GM18511 (cell line): ENCODE results near the gene SMC3.
"Not testable (repeated sequence)": the region's sequence is repeated elsewhere in the genome, so short reads cannot be mapped to it uniquely, and the experiment has no call there.

ENCODE experiments used
- ATAC-seq: cut with Tn5 transposase; IDR thresholded peaks from one replicate; pipeline ENCODE4 v1.9.1; 2021; ENCODE audit warnings: mild to moderate bottlenecking, moderate library complexity; ENCODE audit not compliant: unreplicated experiment

SMC3 gene

DNA sequence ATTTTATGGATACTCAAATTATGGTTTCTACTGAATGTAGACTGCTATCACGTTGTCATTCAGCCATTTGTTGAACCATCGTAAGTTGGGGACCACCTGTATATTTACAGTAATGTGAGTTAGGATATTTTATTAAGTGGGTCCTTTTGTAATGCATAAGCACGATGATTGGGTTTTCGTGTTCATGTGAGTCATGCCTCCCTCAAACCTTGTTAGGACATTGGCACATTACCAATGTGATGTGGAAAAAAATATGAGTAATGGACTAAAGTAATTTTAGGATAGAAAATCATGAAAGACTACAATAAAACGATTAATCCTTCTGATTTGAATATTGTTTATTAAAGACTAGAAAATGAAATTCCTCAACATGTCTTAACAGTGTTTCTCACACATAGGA lies 8.7 kb downstream of the SMC3 start:
- ATAC-seq: no peak

DNA sequence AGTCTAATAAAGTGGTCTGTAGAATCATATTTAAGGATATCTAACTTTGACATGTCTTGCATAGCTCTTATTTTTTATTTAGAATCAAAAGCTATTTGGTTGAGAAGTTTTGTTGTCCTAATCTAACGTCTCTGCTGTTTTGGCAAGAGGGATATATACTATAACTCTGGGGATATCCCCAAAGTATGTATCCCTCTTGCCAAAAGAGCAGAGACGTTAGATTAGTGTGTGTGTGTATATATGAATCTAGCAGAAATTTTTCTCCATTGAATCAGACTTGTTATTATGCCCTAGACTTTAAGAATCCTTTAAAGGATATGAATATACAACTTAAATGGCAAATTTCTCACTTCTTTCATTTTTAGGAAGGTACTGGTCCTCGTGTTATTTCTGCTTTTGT lies 9.6 kb downstream of the SMC3 start:
- no peak for ATAC-seq

DNA sequence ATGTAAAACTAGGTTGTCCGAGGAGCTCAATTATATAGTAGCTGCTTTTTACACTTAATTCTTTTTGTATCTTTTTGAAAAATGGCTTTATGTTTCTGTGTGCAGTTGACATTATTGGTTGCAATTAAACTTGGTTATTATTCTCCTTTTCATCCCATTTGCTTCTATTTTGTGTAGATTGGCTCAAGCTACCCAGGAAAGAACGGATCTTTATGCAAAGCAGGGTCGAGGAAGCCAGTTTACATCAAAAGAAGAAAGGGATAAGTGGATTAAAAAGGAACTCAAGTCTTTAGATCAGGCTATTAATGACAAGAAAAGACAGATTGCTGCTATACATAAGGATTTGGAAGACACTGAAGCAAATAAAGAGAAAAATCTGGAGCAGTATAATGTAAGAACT lies 16.5 kb downstream of the SMC3 start:
- no peak for ATAC-seq

DNA sequence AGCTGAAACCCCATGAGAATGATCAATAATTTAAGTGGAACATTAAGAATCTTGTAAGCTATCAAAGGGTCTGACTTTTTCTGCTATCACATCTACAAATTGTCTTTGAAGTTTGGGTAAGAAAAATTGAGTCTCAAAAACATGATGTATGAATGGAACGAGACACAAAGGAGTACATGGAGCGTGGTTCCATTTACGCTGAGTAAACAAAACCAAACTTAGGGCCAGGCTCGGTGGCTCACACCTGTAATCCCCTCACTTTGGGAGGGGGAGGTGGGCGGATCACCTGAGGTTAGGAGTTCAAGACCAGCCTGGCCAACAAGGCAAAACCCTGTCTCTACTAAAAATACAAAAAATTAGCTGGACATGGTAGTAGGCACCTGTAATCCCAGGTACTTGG lies 24.3 kb downstream of the SMC3 start:
- ATAC-seq: no peak

DNA sequence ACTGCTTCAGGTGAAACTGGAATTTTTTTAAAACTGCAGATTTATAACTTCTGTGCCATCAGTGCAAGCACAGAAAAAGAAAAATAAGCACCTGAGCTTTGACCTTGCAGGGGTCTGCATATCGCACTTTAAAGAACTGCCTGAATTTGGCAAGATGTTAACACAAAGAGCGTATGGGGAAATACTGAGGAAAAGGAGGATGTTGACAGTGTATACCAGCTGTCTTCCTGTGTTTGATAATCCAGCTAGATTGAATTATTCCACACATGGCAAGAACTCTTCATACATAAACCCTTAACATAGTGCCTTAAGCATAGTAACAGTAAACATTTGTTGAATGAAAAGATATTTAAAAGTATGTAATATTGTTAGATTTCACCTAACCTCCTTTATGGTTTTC lies 30.0 kb downstream of the SMC3 start:
- no peak for ATAC-seq

DNA sequence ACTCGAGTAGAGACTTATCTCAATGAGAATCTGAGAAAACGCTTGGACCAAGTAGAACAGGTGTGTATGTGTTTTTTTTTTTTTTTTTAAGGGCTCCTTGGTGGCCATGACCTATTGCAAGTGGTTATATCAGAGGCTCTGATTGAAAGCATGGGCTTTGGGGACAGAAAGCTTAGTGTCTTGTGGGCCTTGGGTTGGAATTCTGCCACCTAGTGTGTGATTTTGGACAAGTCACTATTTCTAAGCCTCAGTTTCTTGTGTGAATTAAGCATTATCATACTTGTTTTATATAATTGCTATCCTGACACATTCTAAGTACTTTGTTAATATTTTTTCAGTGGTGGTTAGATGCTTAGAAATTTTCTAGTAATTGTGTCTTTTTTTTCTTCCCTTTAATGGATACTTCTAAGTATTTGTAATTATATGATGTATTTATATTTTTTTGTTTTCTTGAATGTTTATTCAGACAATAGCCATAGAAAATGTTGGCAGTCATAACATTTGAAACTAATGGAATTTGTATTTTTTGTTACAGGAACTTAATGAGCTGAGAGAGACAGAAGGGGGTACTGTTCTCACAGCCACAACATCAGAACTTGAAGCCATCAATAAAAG lies 33.1 kb downstream of the SMC3 start:
- peak; percentile 80 for ATAC-seq

DNA sequence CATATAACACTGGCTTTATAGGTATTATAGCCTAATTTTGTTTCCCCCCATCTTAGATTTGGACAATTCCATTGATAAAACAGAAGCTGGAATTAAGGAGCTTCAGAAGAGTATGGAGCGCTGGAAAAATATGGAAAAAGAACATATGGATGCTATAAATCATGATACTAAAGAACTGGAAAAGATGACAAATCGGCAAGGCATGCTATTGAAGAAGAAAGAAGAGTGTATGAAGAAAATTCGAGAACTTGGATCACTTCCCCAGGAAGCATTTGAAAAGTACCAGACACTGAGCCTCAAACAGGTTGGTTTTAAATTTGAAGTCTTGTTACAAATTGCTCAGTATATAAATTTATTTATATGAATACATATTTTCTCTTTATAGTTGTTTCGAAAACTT lies 34.1 kb downstream of the SMC3 start:
- ATAC-seq: no peak

DNA sequence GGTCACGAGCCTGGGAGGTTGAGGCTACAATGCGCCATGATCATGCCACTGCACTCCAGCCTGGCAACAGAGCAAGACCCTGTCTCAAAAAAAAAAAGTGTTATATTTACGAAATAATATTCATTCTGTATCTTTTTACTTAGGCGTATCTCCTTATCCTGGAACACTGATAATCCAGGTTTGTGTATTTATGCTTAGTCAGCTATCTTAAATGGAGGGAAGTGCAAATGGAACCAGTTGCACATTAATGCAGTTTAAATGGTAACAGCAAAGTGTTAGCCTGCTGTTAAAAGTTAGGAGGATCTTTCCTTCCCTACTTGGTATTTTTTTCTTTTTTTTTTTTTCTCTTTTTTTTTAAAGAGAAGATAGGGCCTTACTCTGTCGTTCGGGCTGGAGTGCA lies 40.6 kb downstream of the SMC3 start:
- ATAC-seq: no peak

DNA sequence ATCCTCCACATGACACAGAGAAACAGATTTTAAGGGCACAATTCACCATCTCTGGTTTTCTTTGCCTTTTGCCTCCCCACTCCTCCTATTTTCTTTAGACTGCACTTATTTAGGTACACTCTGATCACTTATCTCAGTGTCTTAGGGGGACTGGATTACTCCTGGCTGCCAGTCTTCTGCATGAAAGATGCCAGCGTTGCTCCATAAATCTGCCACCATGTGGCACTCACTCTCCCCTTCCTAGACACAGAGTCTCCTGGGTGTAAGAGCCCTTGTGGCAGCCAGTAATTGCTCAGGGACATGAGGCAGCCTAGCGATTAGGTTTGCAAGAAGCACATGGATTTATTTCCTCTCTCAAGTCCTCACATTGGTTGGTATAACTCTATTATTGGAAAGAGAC lies 42.1 kb downstream of the SMC3 start:
- ATAC-seq: no peak

DNA sequence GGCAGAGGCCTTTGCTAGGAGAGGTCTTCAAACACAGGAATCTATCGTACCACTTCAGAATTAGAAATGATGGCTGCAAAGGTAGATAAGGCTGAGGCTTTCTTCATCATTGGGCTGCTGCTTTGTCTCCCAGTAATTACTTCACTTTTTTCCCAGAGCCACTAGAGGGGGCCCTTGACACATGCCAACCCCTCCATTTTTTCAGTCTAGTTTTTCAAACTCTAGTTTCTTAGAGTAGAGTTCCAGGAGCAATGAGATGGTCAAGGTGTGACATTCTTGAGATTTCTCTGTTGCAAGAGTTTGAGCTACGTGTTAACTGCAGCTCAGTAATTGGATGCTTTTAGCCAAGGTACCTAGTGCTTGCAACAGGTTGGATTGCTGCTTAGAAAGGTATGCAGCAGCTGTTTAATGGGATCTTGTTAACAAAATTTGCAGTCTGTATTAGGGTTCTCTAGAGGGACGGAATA lies 42.8 kb downstream of the SMC3 start:
- ATAC-seq: peak; percentile 50

DNA sequence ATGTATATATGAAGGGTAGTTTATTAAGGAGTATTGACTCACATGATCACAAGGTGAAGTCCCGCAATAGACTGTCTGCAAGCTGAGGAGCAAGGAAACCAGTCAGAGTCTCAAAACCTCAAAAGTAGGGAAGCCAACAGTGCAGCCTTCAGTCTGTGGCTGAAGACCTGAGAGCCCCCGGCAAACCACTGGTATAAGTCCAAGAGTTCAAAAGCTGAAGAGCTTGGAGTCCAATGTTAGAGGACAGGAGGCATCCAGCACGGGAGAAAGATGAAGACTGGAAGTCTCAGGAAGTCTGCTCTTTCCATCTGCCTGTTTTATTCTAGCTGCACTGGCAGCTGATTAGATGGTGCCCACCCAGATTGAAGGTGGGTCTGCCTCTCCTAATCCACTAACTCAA lies 43.3 kb downstream of the SMC3 start:
- ATAC-seq: not testable (repeated sequence)

DNA sequence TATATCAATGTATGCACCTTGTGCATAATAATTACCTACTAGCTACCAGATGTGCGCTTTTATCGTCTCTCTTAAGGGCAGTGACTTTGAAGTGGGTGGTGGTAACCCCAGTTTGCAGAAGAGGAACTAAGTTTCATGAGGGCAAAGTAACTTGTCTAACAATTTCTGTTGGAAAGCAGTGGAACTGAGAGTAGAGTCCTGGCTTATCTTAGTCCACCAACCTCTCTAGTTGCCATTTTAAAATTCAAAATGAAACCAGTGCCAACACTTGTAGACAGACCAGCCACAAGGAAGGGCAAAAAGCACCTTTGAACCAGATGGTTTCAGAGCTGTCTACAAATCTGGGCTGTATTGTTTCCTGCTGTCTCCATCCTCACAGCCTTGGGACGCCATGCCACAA lies 44.6 kb downstream of the SMC3 start:
- peak; percentile 51 for ATAC-seq

DNA sequence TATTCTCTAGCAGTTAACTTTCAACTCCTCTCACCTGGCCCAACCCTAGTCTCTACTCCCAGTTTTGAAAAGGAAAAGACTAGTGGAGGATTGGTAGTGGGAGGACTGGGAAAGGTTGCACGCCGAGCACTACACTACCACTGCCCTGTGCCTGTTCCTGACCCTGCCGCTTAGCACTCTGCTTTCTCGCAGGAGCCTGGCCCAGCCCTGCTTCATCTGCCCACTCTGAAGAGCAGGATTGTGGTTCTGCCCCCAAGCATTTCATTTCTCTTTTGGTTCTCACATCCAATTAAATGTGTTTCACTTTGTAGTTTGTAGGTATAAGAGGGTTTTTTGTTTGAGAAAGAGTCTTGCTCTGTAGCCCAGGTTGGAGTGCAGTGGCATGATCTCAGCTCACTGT lies 45.1 kb downstream of the SMC3 start:
- no peak for ATAC-seq

DNA sequence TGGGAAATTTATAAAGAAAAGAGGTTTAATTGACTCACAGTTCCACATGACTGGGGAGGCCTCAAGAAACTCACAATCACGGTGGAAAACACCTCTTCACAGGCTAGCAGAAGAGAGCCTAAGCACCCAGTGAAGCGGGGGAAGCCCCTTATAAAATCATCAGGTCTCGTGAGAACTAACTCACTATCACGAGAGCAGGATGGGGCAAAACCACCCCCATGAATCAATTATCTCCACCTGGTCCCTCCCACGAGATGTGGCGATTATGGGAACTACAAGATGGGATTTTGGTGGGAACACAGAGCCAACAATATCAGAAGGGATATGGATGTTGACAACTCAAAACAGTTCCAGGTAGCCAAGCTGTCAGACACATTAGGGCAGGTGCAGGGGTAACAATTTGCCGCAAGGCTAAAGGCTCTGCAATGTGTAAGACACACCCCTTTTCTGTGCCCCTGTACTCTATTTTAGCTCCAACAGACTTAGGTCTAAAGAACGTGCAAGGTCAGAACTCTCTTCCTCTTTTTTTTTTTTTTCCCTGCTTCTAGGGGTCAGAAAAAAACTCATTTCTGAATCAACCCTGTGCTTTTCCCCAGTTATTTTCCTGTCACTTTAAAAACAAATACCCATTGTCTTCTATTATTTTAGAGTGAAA lies 46.0 kb downstream of the SMC3 start:
- no peak for ATAC-seq

DNA sequence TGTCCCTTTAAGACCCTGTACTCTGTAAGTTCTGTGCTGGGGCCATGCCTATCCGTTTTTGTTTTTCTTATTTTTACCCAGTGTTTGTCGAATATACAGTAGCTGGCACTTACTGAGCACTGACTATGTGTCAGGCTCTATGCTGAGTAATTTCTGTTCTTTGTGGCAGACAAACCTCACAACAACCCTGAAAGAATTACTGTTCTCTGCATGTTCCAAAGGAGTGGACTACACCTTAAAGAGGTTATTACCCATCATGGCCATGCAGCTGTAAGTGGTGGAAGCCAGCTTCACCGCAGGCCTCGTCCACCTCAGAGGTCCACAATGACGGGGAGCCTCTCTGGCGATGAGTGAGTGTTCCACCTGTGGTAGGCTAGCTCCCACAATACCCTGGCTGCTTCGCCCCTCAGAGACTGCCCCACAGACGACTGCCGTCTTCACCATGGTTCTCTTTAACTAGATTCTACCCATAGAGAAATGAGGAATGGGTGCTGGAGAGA lies 46.6 kb downstream of the SMC3 start:
- ATAC-seq: no peak

DNA sequence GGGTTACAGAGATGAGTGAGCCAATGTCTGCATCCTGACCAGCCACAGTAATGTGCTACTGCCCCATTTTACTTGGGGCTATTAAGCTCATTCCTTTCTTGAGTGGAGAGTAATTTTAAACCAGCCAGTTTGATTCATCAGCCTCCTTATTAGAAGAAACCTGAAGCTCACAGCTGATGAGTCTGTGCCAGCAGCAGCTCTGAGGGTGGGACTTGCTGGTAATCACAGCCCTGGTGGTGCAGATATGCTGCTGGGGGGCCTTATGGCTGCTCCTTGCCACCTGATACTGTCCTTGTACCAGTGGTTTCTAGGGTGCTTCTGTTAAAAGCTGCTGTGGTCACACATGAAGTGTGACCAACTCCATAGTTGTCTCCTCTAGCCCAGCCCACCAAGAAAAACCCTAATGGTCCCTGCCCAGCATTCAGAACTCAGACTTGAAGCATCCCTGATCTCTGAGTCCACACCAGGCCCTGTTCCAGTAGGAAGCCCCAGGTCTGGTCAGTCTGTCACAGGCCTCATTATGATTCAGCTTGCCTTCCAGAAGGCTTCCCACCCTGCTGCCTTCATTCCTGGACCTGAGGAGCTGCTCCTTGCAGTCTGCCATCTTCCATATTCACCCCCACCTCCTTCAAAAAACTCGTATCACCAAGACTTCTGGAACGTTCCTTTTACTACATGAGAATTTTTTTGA lies 47.7 kb downstream of the SMC3 start:
- ATAC-seq: no peak

DNA sequence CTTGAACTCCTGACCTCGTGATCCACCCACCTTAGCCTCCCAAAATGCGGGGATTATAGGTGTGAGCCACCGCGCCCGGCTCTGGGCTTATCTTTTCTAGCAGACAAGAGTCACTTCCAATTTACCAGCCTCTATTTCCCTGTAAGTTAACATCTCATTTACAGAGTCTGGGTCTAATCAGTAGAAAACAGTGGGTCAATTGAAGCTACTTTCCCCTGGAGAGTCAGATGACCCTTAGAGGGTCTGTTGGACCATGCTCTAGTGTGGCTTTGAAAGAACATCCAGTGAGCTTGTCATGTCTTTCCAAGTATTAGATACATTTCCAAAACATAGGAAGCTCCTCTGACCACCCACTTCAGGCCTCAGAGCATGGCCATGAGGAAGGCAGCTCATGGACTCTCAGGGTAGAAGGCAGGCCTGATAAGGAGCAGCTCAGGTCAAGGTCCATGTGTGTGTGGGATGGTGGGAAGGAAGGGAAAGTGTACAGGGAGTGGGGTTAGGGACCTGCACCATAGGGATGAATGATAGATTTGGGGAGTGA lies 49.1 kb downstream of the SMC3 start:
- ATAC-seq: no peak

DNA sequence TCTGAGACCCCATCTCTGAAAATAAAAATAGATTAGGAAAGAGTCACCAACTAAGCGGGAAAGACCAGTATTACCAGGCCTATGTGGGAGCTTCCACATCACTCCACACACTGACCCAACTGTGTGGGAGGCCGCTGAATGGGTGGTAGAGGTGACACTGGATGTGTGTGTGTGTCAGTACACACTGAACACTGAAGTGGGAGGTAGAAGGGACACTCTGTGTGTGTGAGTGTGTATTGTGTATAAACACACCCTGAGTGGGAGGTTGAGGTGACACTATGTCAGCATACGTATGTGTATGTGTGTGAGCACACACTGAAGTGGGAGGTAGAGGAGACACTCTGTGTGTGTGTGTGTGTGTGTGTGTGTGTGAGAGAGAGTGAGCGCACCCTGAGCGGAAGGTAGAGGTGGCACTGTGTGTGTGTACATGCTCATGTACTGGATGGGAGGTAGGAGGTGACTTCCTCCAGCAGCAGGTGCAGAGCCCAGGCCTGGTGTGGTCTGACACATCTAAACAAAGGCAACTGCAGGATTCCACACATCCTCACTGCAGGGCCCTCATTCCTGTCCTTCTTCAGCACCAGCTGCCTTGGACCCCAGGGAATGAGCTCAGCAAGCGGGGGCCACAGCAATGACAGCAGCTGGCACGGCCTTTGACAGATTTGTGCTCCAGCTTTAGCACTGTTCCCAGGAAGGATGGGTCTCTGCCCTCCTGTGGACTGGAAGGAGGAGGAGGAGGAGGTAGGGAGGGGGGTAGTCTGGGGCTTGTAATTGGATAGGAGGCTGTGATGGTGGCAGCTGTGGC lies 50.1 kb downstream of the SMC3 start:
- ATAC-seq: no peak

DNA sequence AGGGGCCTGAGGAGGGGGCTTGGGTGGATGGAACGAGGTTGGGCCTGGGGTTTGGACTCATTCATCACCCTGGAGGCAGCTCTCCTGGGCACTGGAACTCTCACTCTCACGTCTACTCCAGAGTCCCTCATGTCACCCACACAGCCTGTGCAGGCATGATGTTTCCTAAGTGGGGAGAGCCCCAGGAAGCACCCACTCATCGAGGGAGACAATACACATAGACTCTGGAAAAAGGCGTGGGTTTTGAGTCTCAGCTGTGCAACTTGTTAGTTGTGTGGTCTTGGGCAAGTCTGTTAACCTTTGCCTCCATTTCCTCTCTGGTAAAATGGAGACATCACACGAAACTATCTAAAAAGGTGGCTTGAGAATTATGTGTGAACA lies 50.7 kb downstream of the SMC3 start:
- no peak for ATAC-seq

DNA sequence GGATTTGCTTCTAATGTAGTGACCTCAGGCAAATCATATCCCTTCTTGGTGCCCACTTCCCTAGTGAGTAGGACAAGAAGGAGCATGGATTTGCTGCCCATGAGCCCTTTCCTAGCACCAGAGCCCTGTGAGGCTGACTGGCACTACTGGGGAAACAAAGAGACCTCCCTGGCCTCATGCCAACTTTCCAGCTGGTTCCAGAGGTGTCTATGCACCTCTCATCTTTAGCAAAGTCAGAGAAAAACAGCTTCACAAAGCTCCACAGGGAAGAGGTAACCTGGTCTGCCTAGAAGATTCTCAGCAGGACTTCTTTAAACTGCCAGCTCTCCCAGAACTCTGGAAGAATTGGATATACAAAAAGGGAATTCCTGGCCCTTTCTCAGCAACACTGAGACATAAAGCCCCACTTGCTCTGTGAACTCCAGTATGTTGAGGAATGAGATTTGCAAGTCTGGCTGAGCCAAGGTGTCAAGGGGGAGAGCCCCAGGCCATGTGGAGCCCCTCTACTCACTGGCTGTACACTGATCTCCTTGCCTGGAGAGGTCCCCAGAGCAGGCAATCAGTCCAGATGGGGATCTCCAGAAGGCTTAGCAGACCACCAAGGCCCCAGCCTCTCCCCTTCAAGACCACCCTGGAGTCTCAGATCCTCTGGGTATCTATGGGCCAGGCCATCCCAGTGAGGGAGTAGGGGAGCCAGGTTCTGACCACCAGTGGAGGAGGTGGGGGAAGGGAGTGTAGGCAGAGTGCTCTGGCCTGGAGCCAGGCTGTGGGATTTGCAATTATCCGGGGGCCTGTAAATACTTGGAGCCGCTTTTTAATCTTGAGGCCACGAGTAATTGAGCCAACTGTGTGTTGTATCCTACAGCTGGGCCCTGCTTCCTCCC lies 52.3 kb downstream of the SMC3 start:
- ATAC-seq: no peak
